Activated T-helper 1 cell treated with anti-CD3 and anti-CD28 coated beads, Interleukin-12 subunit alpha, Interleukin-12 subunit beta, Interleukin-2, Interleukin-4 antibody, amounts not matched to agents 30 ng/mL and 10 ng/mL and 1 ng/mL, durations not matched to agents 14 hours and 24 hours and 36 hours (primary cell): ENCODE measurements around the gene BICC1. TPM values are rescaled to one million over a fixed set of nuclear protein-coding genes. Genes with fewer than 3 reads are reported as not detected.

Experiments
- DNase-seq: peaks from one replicate; pipeline ENCODE4 v3.0.0; 2021; ENCODE audit warnings: low spot score
- H3K27ac Mint-ChIP-seq: one replicate; pipeline ENCODE4 v1.8.0; 2021; ENCODE audit warnings: mild to moderate bottlenecking, mixed read lengths
- H3K27me3 Mint-ChIP-seq: one replicate; pipeline ENCODE4 v1.8.0; 2022; ENCODE audit warnings: mild to moderate bottlenecking, moderate library complexity, mixed read lengths; ENCODE audit not compliant: insufficient read depth
- H3K36me3 Mint-ChIP-seq: one replicate; pipeline ENCODE4 v1.8.0; 2021; ENCODE audit warnings: low read depth, mixed read lengths
- H3K4me1 Mint-ChIP-seq: one replicate; pipeline ENCODE4 v1.8.0; 2021; ENCODE audit warnings: low read depth, mixed read lengths
- H3K4me3 Mint-ChIP-seq: one replicate; pipeline ENCODE4 v1.8.0; 2021; ENCODE audit warnings: mild to moderate bottlenecking, moderate library complexity, mixed read lengths
- H3K9me3 Mint-ChIP-seq: one replicate; pipeline ENCODE4 v1.8.0; 2021; ENCODE audit warnings: mixed read lengths
- intact Hi-C: fragments of 100-400 bp; cut with micrococcal nuclease; formaldehyde crosslinking; loops from one replicate; pipeline ENCODE4 v1.15.1; 2024
- total RNA-seq: library from RNA; stranded (reverse); gene quantifications from 2 replicates; pipeline ENCODE4 v1.2.3, GENCODE V29; 2022

Gene BICC1
- total RNA-seq, 1 donor from 2014 or later = 0.03 TPM

DNA sequence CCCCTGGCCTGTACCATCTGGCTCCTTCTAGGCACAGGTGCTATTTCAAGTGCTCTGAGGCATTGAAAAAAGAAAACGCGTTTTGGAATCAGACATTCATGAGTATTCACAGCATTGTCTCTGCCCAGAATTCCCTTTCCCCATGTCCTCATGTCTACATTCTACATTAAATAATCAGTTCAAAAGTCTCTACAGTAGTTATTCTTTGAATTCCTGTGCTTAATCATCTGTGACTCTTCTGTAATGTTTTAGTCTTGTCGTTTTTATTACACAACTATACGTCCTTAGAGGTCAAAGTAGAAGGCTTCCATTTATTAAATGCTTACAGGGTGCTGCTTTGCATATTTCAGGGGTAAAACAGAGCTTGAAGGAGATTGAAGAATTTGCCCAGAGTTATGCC is 95.7 kb downstream of the BICC1 start:
- DNase-seq = no peak
- no peak overlapping the region for H3K27ac Mint-ChIP-seq
- no peak overlapping the region for H3K4me3 Mint-ChIP-seq
- intact Hi-C loops = no loop called here
- no peaks in the 10 kb centered on the region for H3K4me1 Mint-ChIP-seq
- no peaks in the 10 kb centered on the region for H3K27me3 Mint-ChIP-seq
- H3K36me3 Mint-ChIP-seq = no peaks in the 10 kb centered on the region
- H3K9me3 Mint-ChIP-seq = no peaks in the 10 kb centered on the region

DNA sequence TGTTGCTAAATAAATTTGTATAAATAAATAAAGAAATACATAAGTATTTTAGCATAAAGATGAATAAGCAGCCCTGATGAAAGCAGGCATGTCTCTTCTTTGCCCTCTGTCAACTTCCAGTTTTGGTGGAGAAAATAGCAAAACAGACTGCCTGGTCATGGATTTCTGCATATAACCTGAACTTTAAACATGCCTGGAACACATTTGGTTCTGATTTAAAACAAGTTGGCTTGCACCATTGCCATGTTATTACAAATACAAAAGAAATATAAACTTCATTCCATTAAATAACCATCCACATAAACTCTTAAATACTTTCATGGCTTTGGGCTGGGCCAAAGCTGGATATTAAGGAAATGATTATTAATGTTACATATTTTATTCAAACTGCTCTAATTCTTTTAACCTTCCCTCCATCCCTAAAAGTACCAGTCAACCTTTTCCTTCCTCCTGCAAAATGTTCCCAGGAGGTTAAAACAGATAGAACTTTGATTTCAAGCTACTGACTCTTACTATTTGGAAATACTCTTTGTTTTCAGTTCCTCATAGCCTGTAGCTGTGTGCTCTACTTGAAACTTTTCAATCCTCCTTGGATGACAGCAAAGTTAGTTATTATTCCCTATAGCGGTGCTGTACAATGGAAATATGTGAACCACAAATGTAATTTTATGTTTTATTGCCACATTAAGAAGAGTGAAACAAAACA is 96.3 kb downstream of the BICC1 start:
- no peak overlapping the region for H3K27ac Mint-ChIP-seq
- intact Hi-C loops = no loop called here

GRCh38 chr10:58609532-58610150 is 97.0 kb downstream of the BICC1 start:
- Mint-ChIP-seq H3K9me3 (no peaks in the 10 kb centered on the region), H3K36me3 (no peaks in the 10 kb centered on the region), H3K4me1 (no peaks in the 10 kb centered on the region), H3K4me3 (no peak overlapping the region), H3K27me3 (no peaks in the 10 kb centered on the region), H3K27ac (no peak overlapping the region)
- DNase-seq = no peak
- intact Hi-C loops = no loop called here

More for the DNA sequence above, 96.3 kb downstream of the BICC1 start:
- Mint-ChIP-seq H3K4me1 (no peaks in the 10 kb centered on the region), H3K27me3 (no peaks in the 10 kb centered on the region), H3K9me3 (no peaks in the 10 kb centered on the region), H3K4me3 (no peak overlapping the region), H3K36me3 (no peaks in the 10 kb centered on the region)
- DNase-seq = no peak

DNA sequence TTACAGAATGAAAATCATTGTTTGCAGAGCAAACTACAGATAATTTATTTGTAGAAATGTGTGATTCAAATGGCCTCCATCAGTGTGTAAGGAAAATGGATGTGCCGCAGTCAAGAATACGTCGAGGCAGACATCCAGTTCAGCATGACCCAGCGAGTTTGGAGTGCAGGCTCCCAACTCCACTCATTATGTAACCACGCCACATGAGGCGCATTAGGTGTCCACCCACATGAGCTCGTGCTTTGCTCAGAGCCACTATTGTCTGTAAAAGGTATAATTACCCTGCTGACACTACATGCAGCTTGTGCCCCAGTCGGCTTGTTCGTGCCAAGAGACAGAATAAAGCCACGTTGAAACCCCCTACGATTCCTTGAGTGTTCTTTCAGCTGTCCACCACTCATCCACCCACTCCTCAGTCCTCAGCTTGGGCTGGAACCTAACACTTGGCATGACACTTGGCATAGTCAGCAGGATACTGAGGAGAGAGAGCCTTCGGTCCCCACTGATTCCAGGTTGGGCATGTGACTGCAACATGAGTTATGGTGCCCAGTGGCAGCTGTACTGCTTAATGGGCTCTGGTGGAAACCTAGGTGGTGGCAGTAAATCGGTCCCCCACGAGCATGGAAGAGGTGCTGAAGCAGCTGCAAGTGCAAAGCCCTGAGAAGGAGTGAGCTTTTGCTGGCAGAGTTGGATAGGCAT is 102.7 kb downstream of the BICC1 start:
- no peak for DNase-seq
- intact Hi-C loops = no loop called here
- Mint-ChIP-seq H3K4me1 (no peaks in the 10 kb centered on the region), H3K9me3 (no peaks in the 10 kb centered on the region), H3K36me3 (no peaks in the 10 kb centered on the region), H3K27ac (no peak overlapping the region), H3K4me3 (no peak overlapping the region), H3K27me3 (no peaks in the 10 kb centered on the region)

- Mint-ChIP-seq H3K4me3 (no peak overlapping the region), H3K27me3 (no peaks in the 10 kb centered on the region), H3K27ac (no peak overlapping the region), H3K9me3 (no peaks in the 10 kb centered on the region), H3K4me1 (no peaks in the 10 kb centered on the region), H3K36me3 (no peaks in the 10 kb centered on the region)
- no peak for DNase-seq
- intact Hi-C loops = no loop called here
These were observed 105.5 kb downstream of the BICC1 start for GRCh38 chr10:58618158-58618676.

DNA sequence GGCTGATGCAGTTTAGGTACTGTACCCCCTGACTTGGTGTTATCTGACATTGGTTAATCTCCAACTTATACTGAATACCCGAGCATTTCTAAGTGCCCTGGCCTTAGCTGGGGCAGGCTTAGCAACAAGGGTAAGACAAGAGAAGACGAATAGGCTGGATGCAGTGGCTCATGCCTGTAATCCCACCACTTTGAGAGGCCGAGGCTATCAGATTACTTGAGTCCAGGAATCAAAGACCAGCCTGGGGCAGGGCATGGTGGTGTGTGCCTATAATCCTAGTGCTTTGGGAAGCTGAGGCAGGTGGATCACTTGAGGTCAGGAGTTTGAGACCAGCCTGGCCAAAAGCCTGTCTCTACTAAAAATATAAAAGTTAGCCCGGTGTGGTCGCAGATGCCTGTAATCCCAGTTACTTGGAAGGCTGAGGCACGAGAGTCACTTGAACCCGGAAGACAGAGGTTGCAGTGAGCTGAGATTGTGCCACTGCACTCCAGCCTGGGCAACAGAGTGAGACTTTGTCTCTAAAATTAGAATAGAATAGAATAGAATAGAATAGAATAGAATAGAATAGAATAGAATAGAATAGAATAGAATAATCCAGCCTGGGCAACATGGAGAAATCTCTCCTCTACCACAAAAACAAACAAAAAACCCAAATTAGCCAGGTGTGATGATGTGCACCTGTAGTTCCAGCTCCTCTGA is 108.9 kb downstream of the BICC1 start:
- Mint-ChIP-seq H3K36me3 (no peaks in the 10 kb centered on the region), H3K27me3 (no peaks in the 10 kb centered on the region), H3K4me1 (no peaks in the 10 kb centered on the region), H3K27ac (no peak overlapping the region), H3K4me3 (no peak overlapping the region), H3K9me3 (no peaks in the 10 kb centered on the region)
- intact Hi-C loops = no loop called here
- DNase-seq = no peak

GRCh38 chr10:58622246-58622645 is 109.6 kb downstream of the BICC1 start:
- H3K4me3 Mint-ChIP-seq = no peak overlapping the region
- no peak overlapping the region for H3K27ac Mint-ChIP-seq
- H3K36me3 Mint-ChIP-seq = no peaks in the 10 kb centered on the region
- H3K27me3 Mint-ChIP-seq = no peaks in the 10 kb centered on the region
- intact Hi-C loops = no loop called here
- no peak for DNase-seq
- no peaks in the 10 kb centered on the region for H3K9me3 Mint-ChIP-seq
- no peaks in the 10 kb centered on the region for H3K4me1 Mint-ChIP-seq

- Mint-ChIP-seq H3K4me1 (no peaks in the 10 kb centered on the region), H3K27ac (no peak overlapping the region), H3K36me3 (no peaks in the 10 kb centered on the region), H3K4me3 (no peak overlapping the region), H3K9me3 (no peaks in the 10 kb centered on the region), H3K27me3 (peaks cover 2% of the 10 kb centered on the region)
- intact Hi-C loops = no loop called here
- no peak for DNase-seq
These were observed 112.4 kb downstream of the BICC1 start for GRCh38 chr10:58625070-58625469.

GRCh38 chr10:58627392-58627791 is 114.7 kb downstream of the BICC1 start:
- H3K4me3 Mint-ChIP-seq = no peak overlapping the region
- H3K4me1 Mint-ChIP-seq = no peaks in the 10 kb centered on the region
- no peak for DNase-seq
- intact Hi-C loops = no loop called here
- no peaks in the 10 kb centered on the region for H3K36me3 Mint-ChIP-seq
- H3K27ac Mint-ChIP-seq = no peak overlapping the region
- H3K27me3 Mint-ChIP-seq = peaks cover 2% of the 10 kb centered on the region
- H3K9me3 Mint-ChIP-seq = no peaks in the 10 kb centered on the region

- Mint-ChIP-seq H3K27ac (no peak overlapping the region), H3K36me3 (no peaks in the 10 kb centered on the region), H3K4me1 (no peaks in the 10 kb centered on the region), H3K27me3 (peaks cover 2% of the 10 kb centered on the region), H3K9me3 (no peaks in the 10 kb centered on the region), H3K4me3 (no peak overlapping the region)
- intact Hi-C loops = no loop called here
- DNase-seq = no peak
These were observed 119.0 kb downstream of the BICC1 start for GRCh38 chr10:58631715-58632114.

DNA sequence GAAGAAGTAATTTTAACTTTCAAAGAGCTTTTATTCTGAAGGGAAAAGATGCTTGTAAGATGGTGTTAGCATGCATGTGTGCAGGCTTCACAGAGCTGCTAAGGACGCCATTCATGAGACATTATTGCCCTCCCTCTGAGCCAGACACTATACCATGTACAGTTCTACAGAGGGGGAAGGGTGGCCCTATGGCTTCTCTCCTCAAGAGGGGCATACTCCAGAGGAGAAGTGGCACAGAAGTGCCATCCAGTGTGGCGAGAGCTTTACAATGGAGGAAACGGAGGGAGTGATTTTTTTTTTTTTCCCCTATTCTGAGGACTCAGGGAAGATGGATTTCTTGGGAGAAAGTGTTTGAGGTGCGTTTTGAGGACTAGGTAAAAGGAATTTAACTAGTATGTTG is 119.5 kb downstream of the BICC1 start:
- Mint-ChIP-seq H3K4me3 (no peak overlapping the region), H3K9me3 (no peaks in the 10 kb centered on the region), H3K27me3 (peaks cover 2% of the 10 kb centered on the region), H3K36me3 (no peaks in the 10 kb centered on the region), H3K4me1 (no peaks in the 10 kb centered on the region), H3K27ac (no peak overlapping the region)
- intact Hi-C loops = no loop called here
- DNase-seq = no peak

GRCh38 chr10:58637352-58637751 is 124.7 kb downstream of the BICC1 start:
- Mint-ChIP-seq H3K4me3 (no peak overlapping the region), H3K27ac (no peak overlapping the region), H3K27me3 (no peaks in the 10 kb centered on the region), H3K9me3 (no peaks in the 10 kb centered on the region), H3K4me1 (no peaks in the 10 kb centered on the region), H3K36me3 (no peaks in the 10 kb centered on the region)
- intact Hi-C loops = no loop called here
- DNase-seq = no peak

DNA sequence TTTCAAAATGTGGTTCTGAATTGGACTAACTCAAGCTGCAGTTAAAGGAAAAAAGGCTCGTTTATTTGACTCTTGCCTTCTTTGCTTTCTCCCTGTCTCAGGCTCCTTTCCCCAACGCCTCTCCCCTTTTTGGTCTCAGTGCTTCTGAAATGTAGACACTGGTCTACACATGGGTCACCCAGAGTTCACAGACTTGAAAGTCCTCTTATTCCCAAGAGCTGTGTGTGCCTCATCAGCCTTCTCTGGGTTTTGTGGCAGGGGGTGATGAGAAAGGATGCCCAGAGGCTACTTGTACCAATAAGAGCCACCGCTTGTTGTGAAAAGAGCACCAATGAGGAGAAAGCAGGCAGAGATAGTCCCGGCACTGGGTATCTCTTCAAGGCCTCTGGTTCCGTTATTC is 125.7 kb downstream of the BICC1 start:
- Mint-ChIP-seq H3K4me3 (no peak overlapping the region), H3K4me1 (no peaks in the 10 kb centered on the region), H3K27me3 (no peaks in the 10 kb centered on the region), H3K27ac (no peak overlapping the region), H3K9me3 (no peaks in the 10 kb centered on the region), H3K36me3 (no peaks in the 10 kb centered on the region)
- no peak for DNase-seq
- intact Hi-C loops = no loop called here
